Endometrium (tissue), 2 donors: ENCODE data around the gene CEP170.
"Not testable (repeated sequence)": the region's sequence is repeated elsewhere in the genome, so short reads cannot be mapped to it uniquely, and the experiment has no call there.

ENCODE experiments used
- FAIRE-seq: peaks from 2 replicates; lab custom pipeline; 2012; peaks lifted over from hg19 to GRCh38; lab: Jason Lieb, UNC
- donor health status: control.
- donor health status: control.

CEP170 gene

DNA sequence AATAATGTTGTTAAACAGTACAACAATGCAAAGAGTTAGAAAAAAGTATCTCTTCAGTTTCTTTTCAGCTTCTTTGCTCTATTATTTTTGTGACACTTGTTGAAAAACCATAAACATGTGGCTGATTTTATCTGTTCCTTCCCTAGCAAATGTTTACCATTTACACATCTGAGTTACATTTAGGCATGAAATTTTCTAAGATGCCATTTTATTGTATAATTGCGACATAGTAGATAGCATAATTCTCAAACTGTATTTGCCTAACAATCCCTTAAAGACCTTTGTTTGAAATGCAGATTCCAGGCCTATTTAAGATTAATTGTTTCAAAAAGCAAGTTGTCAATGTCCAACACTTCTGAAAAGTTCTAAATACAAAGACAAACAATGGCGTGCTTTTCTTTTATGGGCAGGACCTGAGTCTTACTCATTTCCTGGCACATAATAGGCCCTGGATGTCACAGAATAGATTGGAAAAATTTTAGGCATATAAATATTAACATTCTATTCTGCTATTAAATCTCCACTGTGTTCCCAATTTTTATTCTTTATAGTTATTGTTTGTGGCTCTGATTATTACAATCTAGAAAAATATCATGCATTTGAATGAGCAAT lies 81.2 kb downstream of the CEP170 start:
- FAIRE-seq = peak; percentile 90

DNA sequence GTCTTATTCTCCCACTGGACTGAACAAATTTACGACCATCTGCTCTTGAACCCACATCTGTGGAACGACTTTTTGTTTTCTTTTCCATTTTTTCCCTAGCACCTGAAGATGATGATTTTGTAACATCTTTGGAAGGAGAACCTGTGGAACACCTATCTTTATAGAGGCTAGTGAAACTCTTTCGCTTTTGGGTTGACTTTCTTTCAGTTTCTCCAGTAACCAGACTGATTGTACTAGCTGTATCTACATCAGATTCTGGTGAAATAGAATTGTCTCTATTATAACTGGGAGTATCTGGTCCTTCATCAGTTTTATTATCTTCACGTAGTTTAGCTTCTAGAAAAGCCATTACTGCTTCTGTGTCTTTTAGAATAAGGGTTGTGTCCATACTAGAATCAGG lies 90.2 kb downstream of the CEP170 start:
- FAIRE-seq = not testable (repeated sequence)

DNA sequence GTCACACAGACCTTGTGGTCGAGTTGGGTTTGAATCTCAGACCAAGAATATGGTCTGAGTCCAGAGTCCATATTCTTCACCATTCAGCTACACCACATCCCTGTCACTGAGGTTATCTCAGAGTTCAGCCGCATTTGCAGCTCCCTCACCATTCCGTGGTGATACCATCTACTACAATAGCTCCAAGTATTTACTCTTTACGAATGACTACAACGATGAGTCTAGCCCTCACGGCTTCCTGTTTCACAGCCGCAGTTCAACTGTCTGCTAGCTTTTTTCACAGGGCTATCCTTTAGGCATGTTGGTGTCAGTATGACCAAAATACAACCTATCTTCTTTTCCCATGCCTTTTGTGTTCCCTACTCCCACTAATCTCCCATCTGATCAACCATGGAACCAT lies 104.2 kb downstream of the CEP170 start:
- not testable (repeated sequence) for FAIRE-seq

DNA sequence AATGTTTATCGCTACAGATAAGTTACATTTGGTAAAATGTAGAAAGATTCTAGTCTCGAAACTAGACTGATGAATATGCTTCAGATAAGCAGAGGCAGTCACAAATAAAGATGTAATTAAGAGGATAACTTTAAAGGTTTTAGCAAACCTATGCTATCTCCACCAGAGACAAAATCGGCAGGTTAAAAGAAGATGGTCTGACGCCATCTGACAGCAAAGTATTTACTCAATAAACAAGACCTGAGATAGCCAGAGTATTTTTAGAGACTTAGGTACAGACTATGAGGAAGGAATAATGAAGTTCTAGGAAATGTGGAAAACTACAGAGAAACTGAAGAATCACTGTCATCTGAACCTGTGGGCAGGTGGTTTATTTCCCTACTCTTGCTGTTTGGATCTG lies 106.0 kb downstream of the CEP170 start:
- not testable (repeated sequence) for FAIRE-seq

DNA sequence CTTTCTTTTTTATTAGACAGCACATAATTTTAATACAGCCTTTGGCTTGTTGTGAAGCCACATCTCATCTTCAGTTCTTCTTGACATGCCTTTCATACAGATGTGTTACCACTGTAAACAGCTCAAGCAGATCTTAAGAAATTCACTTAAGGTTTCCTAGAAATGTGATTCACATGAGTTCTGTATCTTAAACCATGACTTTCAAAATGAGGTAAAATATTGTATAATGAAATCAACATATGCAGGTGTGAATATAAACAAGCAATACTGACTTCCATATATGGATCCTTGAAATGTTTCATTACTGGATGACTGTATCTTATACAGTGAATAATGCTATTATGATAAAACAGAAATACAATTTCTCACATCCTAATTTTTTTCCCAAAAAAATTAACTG lies 107.7 kb downstream of the CEP170 start:
- peak; percentile 74 for FAIRE-seq

DNA sequence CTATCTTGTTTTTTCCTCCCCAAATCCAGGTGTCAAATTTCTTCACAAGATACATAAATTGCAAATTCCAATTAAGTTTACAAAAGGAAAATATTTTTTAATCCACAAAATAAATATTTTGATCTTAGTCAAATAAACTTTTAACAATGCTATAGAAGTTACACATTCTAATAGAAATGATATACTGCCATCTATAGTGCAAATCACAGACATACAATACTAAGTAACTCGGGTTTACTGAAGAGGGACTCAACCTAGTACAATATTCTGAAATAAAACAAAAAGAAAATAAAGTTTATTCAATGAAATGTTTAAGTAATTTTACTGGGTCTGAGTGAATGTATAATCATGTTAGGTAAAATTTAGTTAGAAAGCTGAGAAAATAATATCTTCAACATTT lies 114.6 kb downstream of the CEP170 start:
- FAIRE-seq = not testable (repeated sequence)

DNA sequence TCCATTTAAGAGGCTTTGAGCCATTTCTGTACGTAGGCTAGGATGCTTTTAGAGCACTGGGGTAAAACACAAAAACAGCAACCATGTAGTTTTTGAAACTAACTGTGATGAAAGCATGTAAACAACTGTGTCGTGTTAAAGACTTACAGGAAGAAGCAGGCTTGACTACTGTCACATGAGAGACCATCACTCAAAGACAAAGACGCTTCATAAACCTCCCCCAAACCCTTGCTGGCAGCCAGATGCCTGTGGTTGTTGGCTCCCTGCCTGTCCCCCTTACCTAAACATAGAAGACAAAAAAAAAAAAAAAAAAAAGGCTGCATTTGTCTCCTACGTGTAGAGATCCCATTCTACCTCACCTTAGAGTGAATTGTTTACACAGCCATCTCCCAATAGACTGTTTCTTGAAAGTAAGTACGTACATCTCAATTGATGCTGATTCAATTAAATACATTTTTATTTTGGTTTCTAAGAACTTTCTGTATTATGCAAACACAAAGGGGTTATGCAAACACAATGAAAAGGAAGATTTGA lies 132.1 kb downstream of the CEP170 start:
- peak; percentile 33 for FAIRE-seq

DNA sequence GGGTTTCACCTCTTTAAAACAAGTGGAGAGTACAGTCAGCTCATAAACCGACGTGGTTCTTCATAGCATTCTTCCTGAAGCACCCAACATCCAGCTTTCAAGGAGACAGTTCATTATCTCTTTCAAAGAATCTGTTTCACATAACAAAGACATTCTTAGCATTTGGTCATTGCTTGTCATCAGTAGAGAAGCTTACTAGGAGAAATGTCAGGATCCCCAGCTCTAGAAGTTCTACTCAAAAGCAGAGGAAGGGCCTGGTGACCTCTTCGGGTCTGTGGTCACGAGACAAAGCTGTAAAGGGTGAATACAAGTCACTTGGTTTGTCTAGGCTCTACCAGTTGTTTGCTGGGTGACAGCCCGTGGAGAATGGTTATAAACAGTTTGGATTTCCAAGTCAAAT lies 133.1 kb downstream of the CEP170 start:
- not testable (repeated sequence) for FAIRE-seq

DNA sequence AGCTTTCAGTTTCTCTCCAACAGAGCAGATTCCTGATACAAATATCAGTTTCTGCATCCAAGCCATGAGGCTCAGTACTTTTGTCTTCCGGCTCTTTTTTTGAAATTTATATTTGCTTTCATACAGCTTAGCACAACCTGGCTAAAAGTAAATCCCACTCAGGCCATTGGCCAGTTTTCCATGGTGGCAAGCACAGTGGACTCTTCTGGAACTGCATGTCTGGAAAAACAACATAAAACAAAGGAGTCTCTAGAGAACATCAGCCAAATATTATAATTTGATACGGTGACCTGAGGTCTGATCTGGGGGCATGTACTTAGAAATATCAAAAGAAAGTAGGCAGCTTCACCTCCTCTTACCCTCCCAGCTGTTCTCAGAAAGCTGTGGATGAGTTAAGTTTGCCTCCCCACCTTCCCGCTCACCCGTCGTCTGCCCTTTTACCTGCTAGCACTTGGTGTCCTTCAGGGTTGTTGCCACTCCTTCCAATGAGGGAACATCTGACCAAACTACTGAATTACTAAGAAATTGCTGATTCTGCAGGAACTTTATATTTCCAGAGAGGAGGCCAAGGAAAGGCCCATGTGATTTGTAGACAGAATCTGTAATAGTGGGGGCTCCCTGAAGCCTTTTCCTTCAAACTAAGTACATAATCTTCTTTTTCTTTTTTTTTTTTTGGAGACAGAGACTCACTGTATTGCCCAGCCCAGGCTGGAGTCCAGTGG lies 136.3 kb downstream of the CEP170 start:
- FAIRE-seq = not testable (repeated sequence)

DNA sequence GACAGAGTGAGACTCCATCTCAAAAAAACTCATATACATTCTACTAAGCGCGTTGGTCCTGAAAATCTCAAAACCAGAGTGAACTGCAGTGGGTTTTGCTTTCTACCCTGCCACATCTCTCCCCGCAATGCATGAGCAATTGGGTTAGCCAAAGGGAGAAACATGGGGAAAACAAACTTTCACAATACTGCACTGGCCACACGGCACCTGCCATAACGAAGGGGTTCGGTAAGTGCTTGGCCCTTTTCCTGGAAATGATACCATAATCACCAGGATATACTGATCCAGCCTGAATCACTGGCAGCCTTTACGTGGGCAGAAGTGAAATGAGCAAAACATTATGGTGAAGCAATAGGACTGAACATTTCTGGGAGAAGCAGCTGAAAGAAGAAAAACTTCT lies 138.9 kb downstream of the CEP170 start:
- not testable (repeated sequence) for FAIRE-seq

DNA sequence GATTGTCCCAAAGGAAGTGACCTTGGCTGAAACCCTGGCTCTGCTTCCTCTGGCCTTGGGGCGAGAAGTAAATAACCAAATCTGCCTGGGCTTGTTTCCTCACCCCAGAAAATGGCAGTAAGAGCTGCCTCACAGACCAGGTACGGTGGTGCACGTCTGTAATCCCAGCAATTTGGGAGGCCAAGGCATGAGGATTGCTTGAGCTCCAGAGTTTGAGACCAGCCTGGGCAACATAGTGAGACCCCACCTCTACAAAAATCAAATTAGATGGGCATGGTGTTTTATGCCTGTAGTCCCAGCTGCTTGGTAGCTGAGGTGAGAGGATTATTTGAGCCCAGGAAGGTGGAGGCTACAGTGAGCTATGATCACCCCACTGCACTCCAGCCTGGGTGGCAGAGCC lies 140.3 kb downstream of the CEP170 start:
- FAIRE-seq = not testable (repeated sequence)

DNA sequence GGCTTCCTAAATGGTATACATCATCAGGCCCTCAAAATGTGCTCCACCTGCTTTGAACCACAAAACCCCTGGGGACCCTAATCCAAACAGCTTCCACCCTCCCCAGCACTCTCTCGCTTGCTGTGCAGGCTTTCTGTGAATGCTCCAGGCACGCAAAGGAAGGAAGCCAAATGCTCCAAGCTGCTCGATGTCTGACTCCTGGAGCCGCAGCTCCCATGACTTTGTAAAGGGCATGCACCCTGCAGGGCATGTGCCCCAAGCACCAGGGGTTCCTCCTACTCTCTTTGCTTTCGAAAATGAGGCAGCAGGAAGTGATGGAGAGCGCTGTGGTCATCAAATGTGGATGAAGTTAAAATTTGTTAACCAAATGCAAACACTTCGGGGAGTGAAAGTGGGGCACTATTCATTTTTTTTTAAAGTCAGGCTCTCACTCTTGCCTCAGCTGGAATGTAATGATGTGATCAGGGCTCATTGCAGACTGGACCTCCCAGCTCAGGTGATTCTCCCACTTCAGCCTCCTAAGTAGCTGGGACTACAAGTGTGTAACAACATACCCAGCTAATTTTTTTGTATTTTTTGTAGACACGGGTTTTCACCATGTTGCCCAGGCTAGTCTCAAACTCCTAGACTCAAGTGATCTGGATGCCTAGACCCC lies 140.9 kb downstream of the CEP170 start:
- FAIRE-seq = not testable (repeated sequence)

DNA sequence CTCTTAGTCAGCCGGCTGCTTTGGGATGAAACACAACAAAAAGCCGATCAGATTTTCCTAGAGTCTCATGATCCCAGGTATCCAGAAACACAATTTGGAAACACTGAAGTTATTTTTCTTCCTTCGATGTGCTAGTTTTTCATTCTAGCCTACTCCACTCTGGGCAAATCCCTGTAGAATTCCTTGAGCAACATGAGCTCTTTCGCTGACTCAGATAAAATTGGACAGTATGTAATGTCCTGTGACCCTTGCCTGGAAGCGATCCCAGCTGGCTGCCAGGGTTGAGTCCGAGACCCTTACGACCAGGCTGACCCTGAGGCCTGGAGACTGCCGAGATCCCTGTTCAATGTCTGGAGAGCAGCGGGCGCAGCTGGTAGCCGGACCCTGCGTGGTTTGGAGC lies 147.9 kb downstream of the CEP170 start:
- FAIRE-seq = not testable (repeated sequence)

DNA sequence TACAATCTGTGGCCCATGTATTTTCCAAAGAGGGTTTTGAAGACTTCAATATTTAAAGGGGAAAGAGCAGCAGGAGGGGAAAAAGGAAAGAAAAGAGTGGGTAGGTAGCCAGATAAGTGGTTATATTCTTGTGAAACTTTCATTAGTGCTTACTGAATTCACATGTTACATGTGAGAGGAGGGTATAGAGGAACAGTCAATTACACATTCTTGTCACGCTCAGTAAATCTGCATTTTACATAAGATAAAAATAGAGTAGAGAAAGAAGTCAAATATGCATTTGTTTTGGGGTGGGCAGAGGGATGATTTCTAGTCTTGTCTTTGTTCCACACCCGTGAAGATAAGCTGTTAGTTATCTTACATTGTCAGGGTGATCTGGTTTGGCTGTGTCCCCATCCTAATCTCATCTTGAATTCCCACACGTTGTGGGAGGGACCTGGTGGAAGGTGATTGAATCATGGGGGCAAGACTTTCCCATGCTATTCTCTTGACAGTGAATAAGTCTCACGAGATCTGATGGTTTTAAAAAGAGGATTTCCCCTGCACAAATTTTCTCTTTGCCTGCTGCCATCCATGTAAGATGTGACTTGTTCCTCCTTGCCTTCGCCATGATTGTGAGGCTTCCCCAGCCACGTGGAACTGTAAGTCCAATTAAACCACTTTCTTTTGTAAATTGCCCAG lies 149.3 kb downstream of the CEP170 start:
- FAIRE-seq = not testable (repeated sequence)

DNA sequence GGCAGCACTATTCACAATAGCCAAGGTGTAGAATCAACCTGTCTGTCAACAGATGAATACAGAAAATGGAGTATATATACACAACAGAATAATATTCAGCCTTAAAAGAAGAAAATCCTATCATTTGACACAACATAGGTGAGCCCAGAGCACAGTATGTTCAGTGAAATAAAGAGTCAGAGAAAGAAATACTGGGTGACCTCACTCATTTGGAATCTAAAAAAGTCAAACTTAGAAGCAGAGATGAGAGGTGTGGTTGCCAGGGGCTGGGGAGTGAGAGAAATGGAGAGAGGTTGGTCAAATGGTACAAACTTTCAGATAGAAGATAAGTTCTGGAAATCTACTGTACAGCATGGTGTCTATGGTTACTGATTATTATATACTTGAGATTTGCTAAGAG lies 150.0 kb downstream of the CEP170 start:
- not testable (repeated sequence) for FAIRE-seq

DNA sequence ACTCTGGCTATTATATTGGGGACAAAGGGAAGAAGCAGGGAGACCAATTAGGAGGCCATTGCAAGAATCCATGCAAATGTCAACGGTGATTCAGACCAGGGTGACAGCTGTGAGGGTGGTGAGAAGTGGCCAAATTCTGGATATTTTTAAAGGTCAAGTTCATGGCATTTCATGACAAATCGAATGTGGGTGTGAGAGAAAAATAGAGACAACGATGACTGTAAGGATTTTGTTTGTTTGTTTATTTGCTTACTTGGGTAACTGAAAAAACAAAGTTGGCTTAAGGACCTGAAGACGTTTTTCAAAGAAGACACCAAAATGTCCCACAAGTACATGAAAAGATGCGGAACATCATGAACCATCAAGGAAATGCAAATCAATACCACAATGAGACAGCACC lies 150.6 kb downstream of the CEP170 start:
- not testable (repeated sequence) for FAIRE-seq

DNA sequence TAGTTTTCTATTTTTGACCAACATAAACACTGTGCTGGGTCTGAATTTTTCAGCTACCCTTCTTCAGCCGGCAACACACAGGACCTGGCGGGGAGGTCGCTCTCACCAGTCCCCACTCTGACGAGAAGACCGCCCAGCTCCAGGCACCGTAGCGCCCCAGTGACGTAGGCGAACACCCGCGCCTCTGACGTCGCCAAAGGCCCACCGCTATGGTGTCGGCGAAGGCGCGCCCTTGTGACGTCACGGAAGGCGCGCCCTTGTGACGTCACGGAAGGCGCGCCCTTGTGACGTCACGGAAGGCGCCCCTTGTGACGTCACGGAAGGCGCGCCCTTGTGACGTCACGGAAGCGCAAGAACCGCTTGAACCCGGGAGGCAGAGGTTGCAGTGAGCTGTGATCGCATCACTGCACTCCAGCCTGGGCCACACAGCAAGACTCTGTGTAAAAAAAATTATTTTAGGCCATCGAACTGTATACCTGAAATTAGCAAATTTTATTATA lies 153.5 kb downstream of the CEP170 start:
- not testable (repeated sequence) for FAIRE-seq

DNA sequence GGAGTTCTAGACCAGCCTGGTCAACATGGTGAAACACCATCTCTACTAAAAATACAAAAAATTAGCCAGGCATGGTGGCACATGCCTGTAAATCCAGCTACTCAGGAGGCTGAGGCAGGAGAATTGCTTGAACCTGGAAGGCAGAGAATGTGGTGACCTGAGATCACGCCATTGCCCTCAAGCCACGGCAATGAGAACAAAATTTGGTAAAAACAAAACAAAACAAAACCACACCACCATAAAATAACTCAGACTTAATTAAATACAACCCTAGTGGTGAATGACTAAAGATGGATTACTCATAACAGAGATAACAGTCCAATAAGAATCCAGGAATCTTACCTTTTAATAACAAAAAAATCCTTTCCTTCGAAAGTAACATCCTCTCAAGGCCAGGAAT lies 167.7 kb downstream of the CEP170 start:
- not testable (repeated sequence) for FAIRE-seq
